CMK (cell line): ENCODE results near the gene DPF1.
"Not testable (repeated sequence)": the region's sequence is repeated elsewhere in the genome, so short reads cannot be mapped to it uniquely, and the experiment has no call there.

Experiments
- DNase-seq: peaks from one replicate; pipeline ENCODE4 v3.0.0-alpha.2; 2010; ENCODE audit warnings: low read depth

The DPF1 gene

GRCh38 chr19:38250821-38251563, 27.0 kb upstream of the DPF1 start:
- DNase-seq, result no peak

DNA sequence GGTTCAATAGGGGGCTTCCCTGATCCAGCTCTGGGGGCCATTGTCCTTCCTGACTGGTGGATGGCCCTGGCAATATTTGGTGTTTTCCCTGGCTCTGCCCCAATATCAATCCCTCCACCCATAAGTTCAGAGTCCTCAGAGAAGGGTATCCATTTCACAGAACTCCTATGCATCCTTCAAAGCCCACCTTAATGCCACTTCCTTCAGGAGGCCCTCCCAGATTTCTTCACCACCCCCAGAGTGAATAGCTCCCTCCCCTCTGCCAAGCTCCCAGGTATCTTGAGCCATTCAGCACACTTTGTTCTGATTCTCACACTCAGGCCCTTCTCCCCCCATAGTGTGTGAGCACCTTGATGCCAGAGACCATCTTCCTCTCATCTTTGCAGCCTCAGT, 26.4 kb upstream of the DPF1 start:
- DNase-seq, result no peak

GRCh38 chr19:38248421-38248820, 24.4 kb upstream of the DPF1 start:
- no peak for DNase-seq

DNA sequence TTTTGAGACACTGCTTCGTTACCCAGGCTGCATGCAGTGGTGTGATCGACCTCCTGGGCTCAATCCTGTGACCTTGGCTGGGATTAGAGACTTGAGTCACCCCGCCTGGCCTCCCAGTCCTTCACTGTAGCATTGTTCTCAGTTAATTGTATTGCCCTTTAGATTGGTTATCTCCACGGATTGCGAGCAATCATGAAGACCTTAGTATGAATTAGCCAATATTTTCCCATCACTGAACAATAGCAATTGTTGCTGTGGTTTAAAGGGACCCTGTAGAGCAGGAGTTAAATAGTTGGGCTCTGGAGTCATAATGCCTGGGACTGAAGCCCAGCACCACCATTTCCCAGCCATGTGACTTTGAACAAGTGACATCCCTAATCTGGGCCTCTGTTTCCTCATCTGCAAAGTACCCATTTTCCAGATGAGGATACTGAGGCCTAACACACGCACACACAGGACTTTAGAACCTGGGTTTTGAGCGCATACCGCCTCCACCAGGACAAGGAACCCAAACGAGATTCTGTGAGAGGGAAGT, 23.8 kb upstream of the DPF1 start:
- no peak for DNase-seq

- DNase-seq, result no peak
Observed at GRCh38 chr19:38247126-38247525, 23.1 kb upstream of the DPF1 start.

GRCh38 chr19:38245826-38246498, 21.9 kb upstream of the DPF1 start:
- no peak for DNase-seq

DNA sequence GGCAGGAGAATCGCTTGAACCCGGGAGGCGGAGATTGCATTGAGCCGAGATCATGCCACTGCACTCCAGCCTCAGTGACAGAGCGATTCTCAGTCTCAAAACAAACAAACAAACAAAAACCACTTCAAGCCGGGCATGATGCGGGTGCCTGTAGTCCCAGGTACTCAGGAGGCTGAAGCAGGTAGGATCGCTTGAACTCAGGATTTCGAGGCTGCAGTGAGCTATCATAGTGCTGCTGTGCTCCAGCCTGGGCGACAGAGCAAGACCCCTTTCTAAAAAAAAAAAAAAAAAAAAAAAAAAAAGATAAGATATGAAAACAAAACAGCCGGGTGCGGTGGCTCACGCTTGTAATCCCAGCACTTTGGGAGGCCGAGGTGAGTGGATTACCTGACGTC, 19.3 kb upstream of the DPF1 start:
- no peak for DNase-seq

DNA sequence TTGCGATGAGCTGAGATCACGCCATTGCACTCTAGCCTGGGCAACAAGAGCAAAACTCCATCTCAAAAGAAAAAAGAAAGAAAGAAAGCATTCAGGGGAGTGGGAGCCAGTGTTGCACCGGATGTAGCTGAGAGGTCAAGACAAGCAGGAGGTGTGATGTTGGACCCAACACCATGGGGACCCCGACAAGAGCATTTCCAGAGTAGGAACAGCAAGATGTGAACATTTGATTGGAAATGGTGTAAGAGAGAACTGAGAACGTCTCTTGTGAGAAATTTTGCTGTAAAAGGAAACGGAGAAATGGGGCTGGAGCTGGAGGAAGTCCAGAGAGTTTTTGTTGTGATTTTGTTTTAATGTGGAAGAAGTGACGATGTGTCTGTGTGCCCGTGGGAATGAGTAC, 15.8 kb upstream of the DPF1 start:
- no peak for DNase-seq

DNA sequence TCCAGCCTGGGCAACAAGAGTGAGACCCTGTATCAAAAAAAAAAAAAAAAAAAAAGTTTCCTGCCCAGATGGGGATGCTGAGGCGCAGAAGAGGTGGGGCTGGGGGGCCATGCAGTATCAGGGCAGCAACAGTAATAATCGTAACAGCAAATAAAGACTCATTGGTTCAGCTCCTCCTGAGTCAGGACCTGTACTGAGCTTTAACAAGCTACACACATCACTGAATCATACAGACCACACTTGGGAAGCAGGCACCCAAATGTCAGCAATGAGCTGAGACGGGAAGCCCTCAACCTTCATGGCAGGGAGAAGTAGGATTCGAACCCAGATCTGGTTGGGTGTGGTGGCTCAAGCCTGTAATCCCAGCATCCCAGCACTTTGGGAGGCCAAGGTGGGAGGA, 10.6 kb upstream of the DPF1 start:
- DNase-seq, result no peak

- no peak for DNase-seq
Observed at GRCh38 chr19:38233740-38234251, 9.8 kb upstream of the DPF1 start.

DNA sequence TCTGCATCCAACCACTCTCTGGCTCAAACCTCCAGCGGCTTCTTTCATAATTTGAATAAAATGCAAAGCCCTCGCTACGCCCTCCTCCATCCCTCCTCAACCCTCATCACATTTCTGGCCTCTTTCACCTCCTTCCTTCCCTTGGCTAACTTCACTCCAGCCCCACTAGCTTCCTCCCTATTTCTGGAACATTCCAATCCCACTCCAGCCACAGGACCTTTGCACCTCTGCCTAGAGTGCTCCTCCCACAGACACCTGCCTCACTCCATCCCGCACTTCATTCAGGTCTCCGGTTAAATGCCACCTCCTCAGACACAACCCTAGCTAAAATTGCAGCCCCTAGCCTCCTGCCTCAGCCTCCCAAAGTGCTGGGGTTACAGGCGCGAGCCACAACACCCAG, 7.9 kb upstream of the DPF1 start:
- DNase-seq, result no peak

- not testable (repeated sequence) for DNase-seq
Observed at GRCh38 chr19:38230506-38231133, 6.6 kb upstream of the DPF1 start.

DNA sequence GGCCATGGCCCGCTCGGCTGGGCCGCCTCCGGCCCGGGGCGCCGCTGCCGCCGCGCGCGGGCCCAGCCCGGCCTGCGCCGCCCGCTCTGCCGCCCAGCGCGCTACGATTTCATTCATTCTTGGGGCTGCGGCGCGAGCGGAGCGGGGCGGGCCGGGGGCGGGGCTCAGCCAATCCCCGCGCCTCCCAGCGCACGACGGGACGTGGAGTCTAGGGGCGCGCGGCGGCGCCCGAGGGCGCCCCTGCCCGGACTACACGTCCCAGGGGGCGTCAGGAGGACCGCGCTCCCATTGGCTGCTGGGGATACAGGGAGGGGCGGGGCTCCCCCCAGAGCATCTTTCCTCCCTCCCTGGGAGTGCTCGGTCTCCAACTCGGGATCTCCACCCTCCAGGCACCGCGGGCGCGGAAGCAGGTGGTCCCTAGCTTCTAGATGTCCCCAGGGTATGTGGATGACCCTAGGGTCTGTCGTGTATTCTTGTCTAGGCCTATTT, 5.6 kb upstream of the DPF1 start:
- DNase-seq, result peak; percentile 81

DNA sequence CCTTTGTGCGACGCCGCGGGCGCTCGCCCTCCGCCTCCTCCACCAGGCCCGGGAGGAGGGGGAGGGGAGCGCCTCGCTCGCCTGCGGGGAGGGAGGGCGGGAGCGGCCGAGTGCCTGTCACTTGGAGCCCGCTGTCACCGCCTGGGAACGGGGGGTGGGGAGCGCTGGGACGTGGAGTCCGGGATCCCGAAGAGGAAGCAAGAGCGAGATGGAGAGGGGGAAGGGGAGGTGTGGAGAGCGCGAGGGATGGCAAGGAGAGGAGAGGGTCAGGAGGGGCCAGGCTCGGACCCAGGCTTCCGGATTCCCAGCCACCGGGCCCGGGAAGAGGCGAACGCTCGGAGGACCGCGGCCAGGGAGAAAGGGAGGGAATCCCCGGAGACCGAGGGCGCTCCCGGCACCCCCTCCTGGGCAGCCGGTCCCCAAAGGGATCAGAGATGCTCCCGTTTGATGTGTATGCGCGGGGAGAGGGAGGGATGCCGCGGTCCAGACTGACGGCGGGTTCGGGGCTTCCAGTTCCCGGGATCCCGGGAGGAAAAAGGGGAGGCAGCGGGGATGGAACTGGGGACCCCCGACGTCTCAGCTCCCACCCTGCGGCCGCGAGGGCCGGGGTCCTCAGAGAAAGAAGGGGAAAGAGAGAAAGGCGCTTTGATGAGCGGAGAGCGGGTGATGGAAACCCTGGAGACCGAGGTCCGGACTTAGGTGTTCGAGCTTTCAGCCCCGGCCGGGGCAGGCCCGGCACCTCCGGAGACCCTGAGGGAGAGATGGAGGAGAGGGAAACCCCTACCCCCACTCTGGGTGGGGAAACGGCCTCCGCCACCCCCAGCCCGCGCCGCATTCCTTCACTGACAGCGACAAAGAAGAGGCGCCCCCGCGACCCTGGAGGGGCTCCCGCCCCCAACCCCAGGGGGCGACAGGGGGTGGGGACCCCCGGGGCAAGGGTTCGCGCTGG, 4.7 kb upstream of the DPF1 start:
- DNase-seq, result no peak

DNA sequence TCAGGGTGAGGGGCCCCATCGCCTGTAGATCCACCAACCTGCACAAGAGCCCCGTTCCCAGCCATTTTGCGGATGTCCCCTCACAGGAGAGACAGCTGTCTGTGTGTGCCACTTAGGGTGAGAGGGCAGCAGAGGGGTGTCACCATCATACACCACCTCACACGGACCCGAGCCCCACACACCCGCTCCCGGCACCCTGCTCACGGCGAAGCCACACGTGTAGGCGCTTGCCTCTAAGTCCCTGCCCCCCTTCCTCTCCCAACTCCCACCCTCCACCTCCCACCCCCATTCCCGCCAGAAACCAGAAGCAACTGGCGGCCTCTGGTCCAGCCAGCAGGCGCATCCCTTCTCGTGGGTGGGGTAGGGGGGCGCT, 4.0 kb upstream of the DPF1 start:
- DNase-seq, result no peak

DNA sequence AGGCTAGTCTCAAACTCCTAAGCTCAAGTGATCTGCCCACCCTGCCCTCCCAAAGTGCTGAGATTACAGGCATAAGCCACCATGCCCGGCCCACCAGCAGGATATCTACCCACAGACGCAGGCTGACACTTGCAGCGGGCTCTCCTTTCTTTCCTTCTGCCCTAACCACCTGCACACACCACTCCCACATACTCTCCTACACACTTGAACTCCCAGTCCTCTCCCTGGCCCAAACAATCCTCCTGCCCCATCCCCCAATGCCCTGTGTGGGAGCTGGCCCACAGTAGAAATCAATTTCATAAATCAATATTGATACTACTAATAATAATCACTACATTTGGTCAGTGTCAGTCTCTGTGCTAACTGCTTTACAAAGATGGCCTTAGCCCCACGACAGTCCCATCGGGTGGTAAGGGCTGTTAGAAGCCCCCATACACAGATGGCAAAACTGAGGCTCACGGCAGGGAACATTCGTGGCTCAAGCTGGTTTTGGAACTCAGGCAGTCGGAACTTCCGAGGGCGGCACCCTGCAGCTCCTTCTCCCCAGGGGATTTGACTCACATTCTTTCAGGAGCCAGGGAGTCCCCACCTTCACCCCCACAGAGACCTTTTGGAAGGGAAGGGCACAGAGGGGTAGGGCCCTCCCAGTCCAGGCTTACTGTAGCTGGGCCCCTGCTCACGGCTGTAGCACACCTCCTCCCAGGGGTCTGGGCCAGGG, 3.4 kb upstream of the DPF1 start:
- no peak for DNase-seq

GRCh38 chr19:38224863-38225218, 819 bp upstream of the DPF1 start:
- not testable (repeated sequence) for DNase-seq

- no peak for DNase-seq
Observed at GRCh38 chr19:38223617-38224013, 407 bp downstream of the DPF1 start.

- no peak for DNase-seq
Observed at GRCh38 chr19:38223119-38223523, 901 bp downstream of the DPF1 start.

GRCh38 chr19:38221919-38222830, 1.8 kb downstream of the DPF1 start:
- no peak for DNase-seq
